CD8-positive, alpha-beta memory T cell (primary cell): ENCODE measurements around the gene SAA2. TPM values are rescaled to one million over a fixed set of nuclear protein-coding genes. Genes with fewer than 3 reads are reported as not detected.
A peak's percentile ranks its signal among the peaks of the same experiment; 100 is the strongest.
"Not testable (repeated sequence)": the region's sequence is repeated elsewhere in the genome, so short reads cannot be mapped to it uniquely, and the experiment has no call there.

ENCODE experiments used
- CTCF ChIA-PET: fragments of 350-600 bp; sonication (Branson Sonifier 250); formaldehyde crosslinking; loops from one replicate; lab custom pipeline; 2021; ENCODE audit warnings: antibody characterized with exemption; lab: Charles Lee
- POLR2A ChIA-PET: fragments of 350-600 bp; sonication (Branson Sonifier 250); formaldehyde crosslinking; loops from one replicate; lab custom pipeline; 2021; ENCODE audit warnings: antibody characterized with exemption; lab: Charles Lee
- DNase-seq, 5 donors: peaks; one replicate each; pipeline versions ENCODE4 v3.0.0 to v3.0.0-alpha.2; 2020 to 2022; ENCODE audit warnings: mixed read lengths in 1 of 5
- H3K27ac ChIP-seq: one replicate; pipeline ENCODE4 v1.7.0; 2013; ENCODE audit warnings: low read depth, mild to moderate bottlenecking, low read length, moderate library complexity
- H3K27me3 ChIP-seq: 2 replicates; pipeline ENCODE4 v1.7.0; 2013; ENCODE audit warnings: low read length, mild to moderate bottlenecking; ENCODE audit not compliant: insufficient read depth, poor library complexity, severe bottlenecking
- H3K36me3 ChIP-seq: 2 replicates; pipeline ENCODE4 v1.7.0; 2013; ENCODE audit warnings: mild to moderate bottlenecking, low read length, moderate library complexity; ENCODE audit not compliant: insufficient read depth
- H3K4me1 ChIP-seq: 2 replicates; pipeline ENCODE4 v1.7.0; 2013; ENCODE audit warnings: mild to moderate bottlenecking, low read length, moderate library complexity; ENCODE audit not compliant: insufficient read depth
- H3K4me3 ChIP-seq: 2 replicates; pipeline ENCODE4 v1.7.0; 2013; ENCODE audit warnings: mild to moderate bottlenecking, low read length
- H3K9me3 ChIP-seq: 2 replicates; pipeline ENCODE4 v1.7.0; 2013; ENCODE audit warnings: mild to moderate bottlenecking, low read length
- H3K27ac Mint-ChIP-seq, 8 donors: one replicate each; pipeline ENCODE4 v1.8.0; 2020 to 2021; ENCODE audit warnings: mixed read lengths in 8 of 8, mild to moderate bottlenecking in 6 of 8, inconsistent platforms in 3 of 8, moderate library complexity in 3 of 8
- H3K27me3 Mint-ChIP-seq, 2 donors: one replicate each; pipeline ENCODE4 v1.8.0; 2020 to 2021; ENCODE audit warnings: mixed read lengths in 2 of 2, mild to moderate bottlenecking in 1 of 2, moderate library complexity in 1 of 2
- H3K36me3 Mint-ChIP-seq, 3 donors: one replicate each; pipeline ENCODE4 v1.8.0; 2020 to 2021; ENCODE audit warnings: mixed read lengths in 3 of 3, inconsistent platforms in 1 of 3, mild to moderate bottlenecking in 1 of 3
- H3K4me1 Mint-ChIP-seq, 3 donors: one replicate each; pipeline ENCODE4 v1.8.0; 2020 to 2021; ENCODE audit warnings: mixed read lengths in 3 of 3, inconsistent platforms in 1 of 3, mild to moderate bottlenecking in 1 of 3
- H3K4me3 Mint-ChIP-seq, 7 donors: one replicate each; pipeline ENCODE4 v1.8.0; 2020 to 2021; ENCODE audit warnings: mixed read lengths in 7 of 7, mild to moderate bottlenecking in 6 of 7, moderate library complexity in 4 of 7, inconsistent platforms in 2 of 7
- H3K9me3 Mint-ChIP-seq, 5 donors: one replicate each; pipeline ENCODE4 v1.8.0; 2020 to 2022; ENCODE audit warnings: mixed read lengths in 5 of 5, mild to moderate bottlenecking in 3 of 5, moderate library complexity in 2 of 5, inconsistent platforms in 1 of 5
- polyA plus RNA-seq: library from polyadenylated mRNA; unstranded; fragments of 300-500 nt; fragmentation: Illumina TruSeq; gene quantifications from one replicate; pipeline ENCODE4 v1.2.3, GENCODE V29; 2021
- total RNA-seq, 2 experiments: library from RNA; stranded (reverse); gene quantifications; one replicate each; pipeline ENCODE4 v1.2.3, GENCODE V29; 2021

SAA2 gene
- total and polyA plus RNA-seq, 3 experiments from 2014 or later = not detected

DNA sequence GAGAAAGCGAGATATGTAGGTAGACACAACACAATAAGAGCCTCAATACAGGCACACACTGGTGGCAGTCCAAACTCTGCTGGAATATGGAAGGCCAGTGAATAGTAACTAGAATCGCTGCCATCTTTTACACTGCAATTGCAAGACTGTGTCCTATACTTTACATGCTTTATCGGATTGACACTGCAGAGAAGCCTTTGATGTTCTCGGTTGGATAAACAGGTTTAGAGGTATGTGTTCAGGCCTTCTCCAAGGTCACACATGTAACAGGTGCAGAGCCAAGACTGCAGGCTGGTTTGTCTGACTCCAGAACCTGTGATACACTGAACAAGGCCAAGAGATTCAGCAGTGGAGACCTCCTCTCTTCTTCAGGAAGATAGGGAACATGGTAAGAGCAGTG is 22.7 kb upstream of the SAA2 start:
- DNase-seq = no peak
- no peak overlapping the region for H3K4me3 Mint-ChIP-seq
- CTCF ChIA-PET = interaction anchor here (1.4 kb wide), 1 partner anchor 27 kb away, joined by 3 read pairs; no protein-coding TSS in a partner anchor
- peaks cover 2 to 6% (median 5%) of the 10 kb centered on the region in 3 donors for H3K36me3 Mint-ChIP-seq
- no peaks in the 10 kb centered on the region for H3K27me3 ChIP-seq
- H3K27me3 Mint-ChIP-seq = no peaks in the 10 kb centered on the region
- H3K27ac ChIP-seq = no peak overlapping the region
- no peaks in the 10 kb centered on the region for H3K4me1 ChIP-seq
- no peaks in the 10 kb centered on the region for H3K9me3 ChIP-seq
- POLR2A ChIA-PET = no interaction called here
- peaks cover 0 to 10% (median 0%) of the 10 kb centered on the region in 3 donors for H3K4me1 Mint-ChIP-seq
- no peaks in the 10 kb centered on the region for H3K36me3 ChIP-seq
- H3K27ac Mint-ChIP-seq = no peak overlapping the region
- no peaks in the 10 kb centered on the region for H3K9me3 Mint-ChIP-seq
- H3K4me3 ChIP-seq = no peak overlapping the region

DNA sequence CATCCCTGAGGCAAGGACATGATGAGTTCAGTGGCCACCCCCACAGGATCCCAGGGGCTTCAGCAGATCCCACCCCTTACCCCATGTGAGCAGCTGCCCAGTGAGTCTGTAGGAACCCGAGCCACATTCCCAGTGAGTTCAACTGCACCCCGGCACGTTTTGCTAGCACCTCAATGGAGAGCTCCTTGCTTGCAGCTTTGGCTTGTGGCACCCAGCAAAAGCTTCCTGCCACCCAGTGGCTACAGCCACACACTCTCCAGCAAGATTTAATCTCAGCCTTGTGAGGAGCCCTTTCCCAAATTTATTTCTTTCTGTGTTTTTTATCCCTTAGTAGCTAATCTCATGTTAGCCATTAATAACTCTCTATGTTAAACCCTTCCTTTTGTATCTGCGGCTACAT is 21.6 kb upstream of the SAA2 start:
- peak overlapping the region in 2 of 8 donors; percentile 25 to 39 for H3K27ac Mint-ChIP-seq
- CTCF ChIA-PET = no interaction called here
- H3K27me3 Mint-ChIP-seq = no peaks in the 10 kb centered on the region
- H3K9me3 Mint-ChIP-seq = no peaks in the 10 kb centered on the region
- no peaks in the 10 kb centered on the region for H3K9me3 ChIP-seq
- no peak overlapping the region for H3K27ac ChIP-seq
- POLR2A ChIA-PET = no interaction called here
- H3K36me3 Mint-ChIP-seq = peaks cover 0 to 3% (median 3%) of the 10 kb centered on the region in 3 donors
- no peaks in the 10 kb centered on the region for H3K36me3 ChIP-seq
- peaks cover 0 to 10% (median 0%) of the 10 kb centered on the region in 3 donors for H3K4me1 Mint-ChIP-seq
- DNase-seq = no peak
- H3K4me3 Mint-ChIP-seq = no peak overlapping the region
- no peaks in the 10 kb centered on the region for H3K4me1 ChIP-seq
- no peaks in the 10 kb centered on the region for H3K27me3 ChIP-seq
- no peak overlapping the region for H3K4me3 ChIP-seq

DNA sequence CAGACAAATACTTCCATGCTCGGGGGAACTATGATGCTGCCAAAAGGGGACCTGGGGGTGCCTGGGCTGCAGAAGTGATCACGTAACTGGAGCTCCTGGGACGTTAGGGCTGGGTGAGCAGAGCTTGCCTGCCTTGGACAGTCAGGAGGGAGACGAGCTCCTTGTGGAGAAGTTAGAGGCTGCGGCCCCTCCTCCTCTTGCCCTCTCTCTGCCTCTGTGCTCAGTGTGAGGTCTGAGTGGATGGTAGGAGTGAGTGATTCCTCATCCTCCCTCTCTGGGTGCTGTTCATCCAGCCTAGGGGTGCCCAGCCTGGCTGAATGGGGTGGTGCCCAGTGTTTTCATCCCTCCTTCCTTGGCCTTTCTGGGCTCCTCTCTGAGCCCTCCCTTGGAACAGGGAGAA is 20.8 kb upstream of the SAA2 start:
- peak overlapping the region in 1 of 8 donors; percentile 35 for H3K27ac Mint-ChIP-seq
- H3K27ac ChIP-seq, H3K27me3 ChIP-seq, H3K27me3 Mint-ChIP-seq, H3K36me3 Mint-ChIP-seq, H3K4me1 Mint-ChIP-seq, H3K4me3 ChIP-seq, H3K4me3 Mint-ChIP-seq, CTCF ChIA-PET, POLR2A ChIA-PET, DNase-seq, H3K4me1 ChIP-seq, H3K9me3 ChIP-seq, H3K36me3 ChIP-seq, H3K9me3 Mint-ChIP-seq: not testable (repeated sequence)

DNA sequence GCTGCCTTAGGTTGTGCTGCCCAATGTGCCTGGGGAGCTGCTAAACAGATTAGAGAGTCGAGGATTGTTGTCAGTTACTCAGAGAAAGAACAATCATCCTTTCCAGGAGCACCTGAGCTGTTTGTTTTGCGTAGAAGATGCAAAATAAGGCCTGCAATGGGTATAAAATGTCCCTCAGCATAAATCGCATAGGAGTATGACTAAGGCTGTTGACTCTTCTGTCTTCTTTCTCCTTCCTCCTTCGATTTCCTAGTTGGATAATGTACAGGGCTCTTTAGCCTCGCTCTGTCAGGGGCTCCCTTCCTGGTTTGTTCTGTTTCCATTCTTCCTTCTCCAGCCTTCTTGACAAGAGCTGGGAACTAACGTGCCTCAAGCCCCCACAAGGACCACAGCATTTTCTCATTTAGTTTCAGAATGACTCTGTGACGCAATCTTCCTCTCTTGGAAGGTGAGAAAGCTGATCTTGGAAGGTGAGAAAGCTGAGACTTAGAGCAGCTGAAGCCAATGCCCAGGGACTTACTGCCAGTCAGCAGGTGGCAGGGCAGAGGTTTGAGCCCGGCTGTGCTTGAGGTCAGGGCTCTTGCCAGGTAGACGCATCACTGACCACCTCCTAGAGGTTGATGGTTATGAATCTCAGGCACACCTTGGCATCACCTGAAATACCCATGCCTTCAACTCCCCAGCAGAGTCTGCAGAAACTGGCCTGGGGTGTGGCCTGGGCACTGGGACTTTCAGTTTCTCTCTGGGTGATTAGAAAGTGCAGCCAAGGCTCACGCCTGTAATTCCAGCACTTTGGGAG is 19.1 kb upstream of the SAA2 start:
- CTCF ChIA-PET = not testable (repeated sequence)
- H3K4me3 Mint-ChIP-seq = peak overlapping the region in 6 of 7 donors; percentile 43 to 87 (median 73)

DNA sequence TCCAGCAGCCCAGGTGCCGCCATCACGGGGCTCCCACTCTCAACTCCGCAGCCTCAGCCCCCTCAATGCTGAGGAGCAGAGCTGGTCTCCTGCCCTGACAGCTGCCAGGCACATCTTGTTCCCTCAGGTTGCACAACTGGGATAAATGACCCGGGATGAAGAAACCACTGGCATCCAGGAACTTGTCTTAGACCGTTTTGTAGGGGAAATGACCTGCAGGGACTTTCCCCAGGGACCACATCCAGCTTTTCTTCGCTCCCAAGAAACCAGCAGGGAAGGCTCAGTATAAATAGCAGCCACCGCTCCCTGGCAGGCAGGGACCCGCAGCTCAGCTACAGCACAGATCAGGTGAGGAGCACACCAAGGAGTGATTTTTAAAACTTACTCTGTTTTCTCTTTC is 17.5 kb upstream of the SAA2 start, which contains the start of gene SAA1:
Gene SAA1 (plus strand): TSS at position 316 of the 400 bp plus-strand sequence. CDS start 624 bp downstream, outside the sequence.
- CTCF ChIA-PET = no interaction called here
- Mint-ChIP-seq H3K4me3 (peak within 1 kb of the TSS in 1 of 7 donors; percentile 36), H3K27ac (peak within 1 kb of the TSS in 1 of 8 donors; percentile 27), H3K9me3 (no peaks in the 10 kb centered on the region), H3K27me3 (no peaks in the 10 kb centered on the region), H3K4me1 (peaks cover 0 to 10% (median 0%) of the 10 kb centered on the region in 3 donors), H3K36me3 (no peaks in the 10 kb centered on the region)
- Histone ChIP-seq H3K4me1 (no peaks in the 10 kb centered on the region), H3K36me3 (no peaks in the 10 kb centered on the region), H3K9me3 (no peaks in the 10 kb centered on the region), H3K27me3 (no peaks in the 10 kb centered on the region), H3K27ac (no peak within 1 kb of the TSS), H3K4me3 (no peak within 1 kb of the TSS)
- POLR2A ChIA-PET = no interaction called here
- no peak for DNase-seq

More for the DNA sequence above, 19.1 kb upstream of the SAA2 start:
- H3K4me1 Mint-ChIP-seq, H3K9me3 ChIP-seq, H3K27ac ChIP-seq, H3K36me3 ChIP-seq, POLR2A ChIA-PET, H3K36me3 Mint-ChIP-seq, H3K27me3 Mint-ChIP-seq, H3K9me3 Mint-ChIP-seq, H3K4me3 ChIP-seq, H3K4me1 ChIP-seq, H3K27me3 ChIP-seq, DNase-seq: not testable (repeated sequence)
- peak overlapping the region in 7 of 8 donors; percentile 51 to 88 (median 68) for H3K27ac Mint-ChIP-seq

DNA sequence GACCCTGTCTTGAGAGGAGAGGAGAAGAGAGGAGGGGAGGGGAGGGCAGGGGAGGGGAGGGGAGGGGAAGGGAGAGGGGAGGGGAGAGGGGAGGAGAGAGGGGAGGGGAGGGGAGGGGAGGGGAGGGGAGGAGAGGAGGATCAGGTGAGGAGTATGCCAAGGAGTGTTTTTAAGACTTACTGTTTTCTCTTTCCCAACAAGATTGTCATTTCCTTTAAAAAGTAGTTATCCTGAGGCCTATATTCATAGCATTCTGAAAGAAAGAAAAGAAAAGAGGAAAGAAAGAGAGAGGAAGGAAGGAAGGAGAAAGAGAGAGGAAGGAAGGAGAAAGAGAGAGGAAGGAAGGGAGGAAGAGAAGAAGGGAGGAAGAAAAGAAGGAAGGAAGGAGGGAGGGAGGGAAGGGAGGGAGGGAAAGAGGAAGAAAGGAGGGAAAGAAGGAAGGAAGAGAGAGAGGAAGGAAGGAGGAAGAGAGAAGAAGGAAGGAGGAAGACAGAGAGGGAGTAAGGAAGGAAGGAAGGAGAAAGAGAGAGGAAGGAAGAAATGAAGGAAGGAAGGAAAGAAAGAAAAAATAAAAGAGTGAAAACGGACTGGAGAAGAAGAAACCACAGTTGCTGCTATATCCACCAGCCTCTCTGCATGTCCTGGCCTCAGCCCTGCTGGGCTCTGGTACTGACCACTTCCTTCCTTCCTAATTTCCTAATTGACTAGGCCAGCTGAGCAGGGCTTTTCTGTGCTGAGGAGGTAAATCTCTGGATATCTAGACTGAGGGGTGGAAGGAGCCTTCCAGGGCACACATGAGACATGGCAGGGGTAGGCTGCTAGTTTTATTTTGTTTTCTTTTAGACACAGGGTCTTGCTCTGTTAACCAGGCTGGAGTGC is 16.4 kb upstream of the SAA2 start:
- no peaks in the 10 kb centered on the region for H3K36me3 ChIP-seq
- H3K27me3 ChIP-seq = no peaks in the 10 kb centered on the region
- no peak for DNase-seq
- H3K4me1 ChIP-seq = no peaks in the 10 kb centered on the region
- ChIA-PET CTCF (no interaction called here), POLR2A (no interaction called here)
- H3K4me1 Mint-ChIP-seq = peaks cover 0 to 10% (median 0%) of the 10 kb centered on the region in 3 donors
- H3K27ac Mint-ChIP-seq = no peak overlapping the region
- H3K27ac ChIP-seq = no peak overlapping the region
- H3K9me3 Mint-ChIP-seq = no peaks in the 10 kb centered on the region
- H3K9me3 ChIP-seq = no peaks in the 10 kb centered on the region
- H3K4me3 ChIP-seq = no peak overlapping the region
- H3K4me3 Mint-ChIP-seq = no peak overlapping the region
- no peaks in the 10 kb centered on the region for H3K36me3 Mint-ChIP-seq
- H3K27me3 Mint-ChIP-seq = no peaks in the 10 kb centered on the region

DNA sequence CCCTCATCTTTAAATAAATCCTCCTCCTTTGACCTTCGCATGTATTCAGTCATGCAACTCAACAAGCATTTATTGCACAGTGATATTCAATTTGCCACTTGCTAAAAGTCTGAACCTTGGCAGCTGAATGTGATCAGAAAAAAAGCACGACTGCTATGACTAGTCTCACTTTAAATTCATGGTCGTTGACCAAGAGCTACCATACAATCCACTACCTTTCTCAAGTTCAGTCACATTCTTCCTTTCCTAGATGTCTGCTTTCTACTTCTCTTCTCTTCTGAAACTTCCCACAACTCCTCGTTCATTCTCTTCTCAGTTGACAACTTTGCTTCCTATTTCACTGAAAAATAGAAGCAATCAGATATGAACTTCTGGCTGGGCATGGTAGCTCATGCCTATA is 15.6 kb upstream of the SAA2 start:
- H3K27ac Mint-ChIP-seq = no peak overlapping the region
- POLR2A ChIA-PET = no interaction called here
- DNase-seq = no peak
- Histone ChIP-seq H3K27ac (no peak overlapping the region), H3K27me3 (no peaks in the 10 kb centered on the region), H3K9me3 (no peaks in the 10 kb centered on the region), H3K4me3 (no peak overlapping the region), H3K4me1 (no peaks in the 10 kb centered on the region), H3K36me3 (no peaks in the 10 kb centered on the region)
- CTCF ChIA-PET = no interaction called here
- peaks cover 0 to 10% (median 0%) of the 10 kb centered on the region in 3 donors for H3K4me1 Mint-ChIP-seq
- H3K4me3 Mint-ChIP-seq = no peak overlapping the region
- H3K27me3 Mint-ChIP-seq = no peaks in the 10 kb centered on the region
- no peaks in the 10 kb centered on the region for H3K36me3 Mint-ChIP-seq
- no peaks in the 10 kb centered on the region for H3K9me3 Mint-ChIP-seq
